BE2C (cell line): ENCODE results near the gene TOR3A.
"Not testable (repeated sequence)": the region's sequence is repeated elsewhere in the genome, so short reads cannot be mapped to it uniquely, and the experiment has no call there.

ENCODE experiments used
- DNase-seq: peaks from one replicate; pipeline ENCODE4 v3.0.0-alpha.2; 2020
- H3K27me3 ChIP-seq: fragments of 250-450 bp; sonication (Bioruptor Pico); 2 replicates; pipeline ENCODE4 v1.5.1; 2020; ENCODE audit warnings: mild to moderate bottlenecking
- H3K36me3 ChIP-seq: fragments of 250-450 bp; sonication (Bioruptor Pico); 2 replicates; pipeline ENCODE4 v1.5.1; 2020; ENCODE audit warnings: mild to moderate bottlenecking
- H3K4me1 ChIP-seq: fragments of 250-450 bp; sonication (Bioruptor Pico); 2 replicates; pipeline ENCODE4 v1.5.1; 2020
- H3K4me3 ChIP-seq: 2 replicates; pipeline ENCODE4 v1.5.1; 2011; ENCODE audit warnings: low read depth, low read length
- H3K9me3 ChIP-seq: fragments of 250-450 bp; sonication (Bioruptor Pico); 2 replicates; pipeline ENCODE4 v1.5.1; 2020
- CTCF ChIP-seq: IDR thresholded peaks from 2 replicates; pipeline ENCODE4 v1.5.1; 2012; ENCODE audit warnings: mild to moderate bottlenecking, low read depth, low read length

The TOR3A gene

DNA sequence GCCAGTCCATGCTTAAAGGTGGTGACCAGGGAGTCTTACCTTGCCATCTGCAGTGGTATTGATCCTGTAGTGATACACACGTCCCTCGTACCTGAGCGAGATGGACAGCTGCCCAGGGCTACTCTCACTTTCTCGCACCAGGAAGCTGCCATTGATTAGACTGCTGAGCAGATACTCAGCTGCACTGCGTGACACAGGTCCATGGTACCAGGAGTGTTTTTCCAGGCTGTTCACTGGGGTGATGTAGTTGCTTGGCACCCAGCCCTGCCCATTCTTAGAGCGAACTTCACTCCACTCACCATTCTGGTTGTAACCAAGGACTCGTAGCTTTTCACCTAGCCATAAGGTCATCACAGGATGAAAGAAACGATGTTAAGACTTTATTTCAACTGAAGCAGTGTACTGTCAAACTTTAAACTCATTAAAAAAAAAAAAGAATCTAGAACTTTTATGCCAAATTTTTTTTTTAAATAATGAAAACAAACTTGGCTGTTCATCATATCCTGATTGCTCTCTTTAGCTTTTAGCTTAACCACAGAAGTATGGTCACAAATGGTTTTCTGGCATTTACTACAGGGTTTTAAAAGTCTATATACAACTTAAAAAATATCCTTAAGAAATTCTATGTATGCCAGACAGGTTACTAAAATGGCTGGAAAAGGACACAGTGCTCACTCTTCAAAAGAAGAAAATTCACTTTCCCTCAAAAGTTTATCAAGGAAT is 44.6 kb downstream of the TOR3A start:
- no peak for TF ChIP-seq CTCF
- Histone ChIP-seq H3K4me1 (no peaks in the 10 kb centered on the region), H3K4me3 (no peak overlapping the region), H3K36me3 (peaks cover 18% of the 10 kb centered on the region), H3K27me3 (no peaks in the 10 kb centered on the region), H3K9me3 (no peaks in the 10 kb centered on the region)
- no peak for DNase-seq

DNA sequence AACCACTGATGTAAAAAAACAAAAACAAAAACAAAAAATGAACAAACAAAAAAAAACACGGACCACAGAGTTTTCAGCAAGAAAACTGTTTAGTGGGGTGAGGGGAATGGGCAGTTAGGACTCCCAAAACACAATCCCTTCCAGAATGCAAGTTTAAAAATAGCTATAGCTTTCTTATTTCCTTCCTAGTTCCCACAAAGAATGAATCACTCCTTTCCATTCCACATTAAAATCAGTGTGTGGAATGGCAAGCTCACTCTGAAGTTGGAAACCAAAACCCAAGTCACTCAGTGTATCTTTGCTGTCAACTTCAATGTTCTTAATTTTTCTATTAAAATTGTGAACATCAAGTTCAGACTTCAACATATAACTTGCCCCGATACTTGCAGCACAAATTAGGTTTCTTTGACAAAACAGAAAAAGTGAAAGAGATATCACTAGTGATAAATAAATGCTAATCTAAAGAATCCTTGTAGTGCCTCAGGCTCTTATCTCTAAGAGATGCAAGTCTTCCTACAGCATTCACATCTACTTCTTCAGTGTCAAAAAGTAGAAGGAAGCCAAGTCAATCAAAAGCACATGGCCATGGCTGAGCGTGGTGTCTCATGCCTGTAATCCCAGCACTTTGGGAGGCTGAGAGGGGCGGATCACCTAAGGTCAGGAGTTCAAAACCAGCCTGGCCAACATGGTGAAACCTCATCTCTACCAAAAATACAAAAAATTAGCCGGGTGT is 45.5 kb downstream of the TOR3A start:
- Histone ChIP-seq H3K4me3 (no peak overlapping the region), H3K9me3 (no peaks in the 10 kb centered on the region), H3K27me3 (no peaks in the 10 kb centered on the region), H3K36me3 (peaks cover 18% of the 10 kb centered on the region), H3K4me1 (no peaks in the 10 kb centered on the region)
- TF ChIP-seq CTCF, result no peak
- DNase-seq, result no peak

GRCh38 chr1:179128520-179128919 is 46.6 kb downstream of the TOR3A start:
- H3K4me3 ChIP-seq, result no peak overlapping the region
- no peak for TF ChIP-seq CTCF
- no peak for DNase-seq
- H3K9me3 ChIP-seq, result no peaks in the 10 kb centered on the region
- H3K4me1 ChIP-seq, result no peaks in the 10 kb centered on the region
- peaks cover 18% of the 10 kb centered on the region for H3K36me3 ChIP-seq
- no peaks in the 10 kb centered on the region for H3K27me3 ChIP-seq

DNA sequence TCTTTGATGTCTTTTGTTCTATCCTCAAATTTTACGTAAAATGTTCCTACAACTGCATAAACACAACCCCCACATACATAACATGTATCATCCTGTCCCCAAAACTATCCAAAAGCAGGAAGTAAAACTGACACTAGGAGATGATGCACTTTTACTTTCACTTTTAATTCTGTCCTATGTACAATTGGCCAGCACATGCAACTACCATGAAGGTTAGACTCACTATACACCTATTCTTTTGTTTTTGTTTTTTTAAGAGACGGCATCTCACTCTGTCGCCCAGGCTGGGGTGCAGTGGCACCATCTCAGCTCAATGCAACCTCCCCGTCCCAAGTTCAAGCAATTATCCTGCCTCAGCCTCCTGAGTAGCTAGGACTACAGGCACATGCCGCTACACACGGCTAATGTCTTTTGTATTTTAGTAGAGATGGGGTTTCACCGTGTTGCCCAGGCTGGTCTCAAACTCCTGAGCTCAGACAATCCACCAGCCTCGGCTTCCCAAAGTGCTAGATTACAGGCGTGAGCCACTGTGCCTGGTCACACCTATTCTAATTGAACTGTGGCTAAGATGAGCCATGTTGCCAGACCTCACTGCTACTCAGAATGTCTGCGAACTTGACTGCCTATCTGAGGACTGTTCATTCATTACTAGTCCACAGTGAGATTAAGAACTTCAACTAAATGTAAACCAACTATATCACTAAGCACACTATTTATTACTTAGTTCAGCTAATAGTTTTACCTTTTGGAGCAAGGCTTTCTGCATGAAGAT is 48.0 kb downstream of the TOR3A start:
- Histone ChIP-seq H3K9me3 (no peaks in the 10 kb centered on the region), H3K27me3 (no peaks in the 10 kb centered on the region), H3K4me3 (no peak overlapping the region), H3K36me3 (peaks cover 18% of the 10 kb centered on the region), H3K4me1 (no peaks in the 10 kb centered on the region)
- TF ChIP-seq CTCF, result no peak
- DNase-seq, result no peak

DNA sequence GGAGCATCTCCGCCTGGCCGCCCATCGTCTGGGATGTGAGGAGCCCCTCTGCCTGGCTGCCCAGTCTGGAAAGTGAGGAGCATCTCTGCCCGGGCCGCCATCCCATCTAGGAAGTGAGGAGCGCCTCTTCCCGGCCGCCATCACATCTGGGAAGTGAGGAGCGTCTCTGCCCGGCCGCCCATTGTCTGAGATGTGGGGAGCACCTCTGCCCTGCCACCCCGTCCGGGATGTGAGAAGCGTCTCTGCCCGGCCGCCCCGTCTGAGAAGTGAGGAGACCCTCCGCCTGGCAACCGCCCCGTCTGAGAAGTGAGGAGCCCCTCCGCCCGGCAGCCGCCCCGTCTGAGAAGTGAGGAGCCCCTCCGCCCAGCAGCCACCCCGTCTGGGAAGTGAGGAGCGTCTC is 53.3 kb downstream of the TOR3A start:
- H3K27me3 ChIP-seq, H3K4me1 ChIP-seq, DNase-seq, H3K4me3 ChIP-seq, H3K36me3 ChIP-seq, H3K9me3 ChIP-seq: not testable (repeated sequence)

GRCh38 chr1:179135707-179136106 is 53.8 kb downstream of the TOR3A start:
- H3K36me3 ChIP-seq, H3K4me1 ChIP-seq, H3K4me3 ChIP-seq, H3K9me3 ChIP-seq, H3K27me3 ChIP-seq, DNase-seq: not testable (repeated sequence)
